Fibroblast of the conjunctiva (primary cell): ENCODE measurements around the gene SORCS2.

ENCODE experiments used
- DNase-seq: peaks from one replicate; pipeline ENCODE4 v3.0.0-alpha.2; 2010; ENCODE audit warnings: low read depth

Gene SORCS2

GRCh38 chr4:7753931-7754465, 561.7 kb downstream of the SORCS2 start:
- no peak for DNase-seq

- DNase-seq, result no peak
Observed at GRCh38 chr4:7754565-7755262, 562.4 kb downstream of the SORCS2 start.

- no peak for DNase-seq
Observed at GRCh38 chr4:7755561-7755960, 563.2 kb downstream of the SORCS2 start.

- DNase-seq, result no peak
Observed at GRCh38 chr4:7756071-7756470, 563.7 kb downstream of the SORCS2 start.

- DNase-seq, result no peak
Observed at GRCh38 chr4:7756561-7757355, 564.4 kb downstream of the SORCS2 start.

- no peak for DNase-seq
Observed at GRCh38 chr4:7757501-7758471, 565.4 kb downstream of the SORCS2 start.

GRCh38 chr4:7758476-7758875, 566.1 kb downstream of the SORCS2 start:
- no peak for DNase-seq

GRCh38 chr4:7759216-7759615, 566.9 kb downstream of the SORCS2 start:
- DNase-seq, result no peak

GRCh38 chr4:7759635-7760034, 567.3 kb downstream of the SORCS2 start:
- no peak for DNase-seq

- no peak for DNase-seq
Observed at GRCh38 chr4:7760228-7760627, 567.9 kb downstream of the SORCS2 start.

GRCh38 chr4:7760706-7761105, 568.4 kb downstream of the SORCS2 start:
- no peak for DNase-seq

GRCh38 chr4:7761312-7761711, 569.0 kb downstream of the SORCS2 start:
- no peak for DNase-seq

- peak; percentile 20 for DNase-seq
Observed at GRCh38 chr4:7761720-7762119, 569.4 kb downstream of the SORCS2 start.

- DNase-seq, result no peak
Observed at GRCh38 chr4:7762376-7763030, 570.2 kb downstream of the SORCS2 start.

GRCh38 chr4:7763106-7763505, 570.8 kb downstream of the SORCS2 start:
- DNase-seq, result no peak

GRCh38 chr4:7763788-7764187, 571.5 kb downstream of the SORCS2 start:
- no peak for DNase-seq

- DNase-seq, result no peak
Observed at GRCh38 chr4:7764466-7764865, 572.1 kb downstream of the SORCS2 start.

- DNase-seq, result no peak
Observed at GRCh38 chr4:7765666-7766065, 573.3 kb downstream of the SORCS2 start.

- no peak for DNase-seq
Observed at GRCh38 chr4:7766086-7766485, 573.7 kb downstream of the SORCS2 start.

GRCh38 chr4:7766661-7767345, 574.5 kb downstream of the SORCS2 start:
- no peak for DNase-seq

GRCh38 chr4:7767526-7767925, 575.2 kb downstream of the SORCS2 start:
- DNase-seq, result no peak
